ENCODE results near the gene GABRA4. TPM values are rescaled to one million over a fixed set of nuclear protein-coding genes. Genes with fewer than 3 reads are reported as not detected.

The GABRA4 gene
- total RNA-seq, 1 experiment from 2014 or later = not detected

DNA sequence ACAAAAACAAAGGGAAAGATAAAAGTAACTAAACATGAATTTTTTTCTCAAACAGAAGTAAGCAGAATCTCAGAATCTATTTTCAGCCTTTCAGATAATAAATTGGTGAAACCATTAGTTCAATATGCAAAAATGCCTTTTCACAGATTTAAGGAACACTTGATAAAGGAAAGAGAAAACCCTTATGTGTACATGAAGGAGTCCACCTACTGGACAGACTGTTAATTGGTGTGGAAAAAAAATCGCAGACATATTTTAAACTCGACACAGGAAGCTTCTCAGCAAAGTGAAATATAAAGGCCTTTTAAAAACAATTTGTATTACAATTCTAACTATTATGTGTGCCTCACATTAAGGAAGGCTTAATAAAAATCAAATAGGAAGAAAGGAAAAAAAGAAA is 106.7 kb downstream of the GABRA4 start:
- Mint-ChIP-seq H3K9me3 (no peaks in the 10 kb centered on the region), H3K27me3 (ENCODE audit: low read depth) (no peaks in the 10 kb centered on the region), H3K4me1 (no peaks in the 10 kb centered on the region), H3K27ac (no peak overlapping the region), H3K4me3 (no peak overlapping the region), H3K36me3 (ENCODE audit: insufficient read depth in 1 of 3, low read depth in 3 of 3) (no peaks in the 10 kb centered on the region)
- Histone ChIP-seq H4K8ac (replicated peaks; ENCODE audit: insufficient read length, low read depth, low read length) (no peak overlapping the region), H2AK5ac (ENCODE audit: insufficient read length, low read length) (no peak overlapping the region), H3K4me2 (ENCODE audit: insufficient read depth, insufficient read length, low read length) (no peak overlapping the region), H2BK12ac (ENCODE audit: insufficient read length, low read depth, low read length) (no peak overlapping the region), H3K23me2 (ENCODE audit: insufficient read length, low read depth, low read length, poor library complexity, severe bottlenecking) (no peaks in the 10 kb centered on the region), H3K56ac (ENCODE audit: insufficient read length, low read depth, low read length) (no peak overlapping the region), H3K4me1 (ENCODE audit: insufficient read depth, low read length) (no peaks in the 10 kb centered on the region), H4K5ac (ENCODE audit: insufficient read length, low read depth, low read length) (no peak overlapping the region), H3K4ac (ENCODE audit: low read depth, low read length) (no peak overlapping the region), H3K23ac (ENCODE audit: insufficient read length, low read depth, low read length) (no peak overlapping the region), H2AFZ (ENCODE audit: low read length) (no peak overlapping the region), H2BK15ac (ENCODE audit: low read depth, low read length) (no peak overlapping the region), H3K79me2 (ENCODE audit: insufficient read depth, low read length) (no peaks in the 10 kb centered on the region), H3K79me1 (ENCODE audit: insufficient read depth, low read depth, low read length, poor library complexity, severe bottlenecking) (no peaks in the 10 kb centered on the region), H2BK5ac (ENCODE audit: insufficient read length, low read length) (no peak overlapping the region), H4K91ac (ENCODE audit: insufficient read length, low read depth, low read length) (no peak overlapping the region), H2BK20ac (ENCODE audit: low read depth, low read length, poor library complexity, severe bottlenecking) (no peak overlapping the region), H3T11ph (ENCODE audit: low read length) (no peak overlapping the region), H3K9ac (ENCODE audit: extremely low read depth, insufficient read length, low read length) (no peak overlapping the region), H3K18ac (ENCODE audit: insufficient read length, low read depth, low read length) (no peak overlapping the region), H3K27ac (ENCODE audit: insufficient read length, low read depth, low read length) (no peak overlapping the region), H3K9me3 (ENCODE audit: control insufficient read depth, low read depth, low read length) (no peaks in the 10 kb centered on the region), H3K14ac (ENCODE audit: insufficient read depth, low read length) (no peak overlapping the region), H4K20me1 (ENCODE audit: control insufficient read depth, insufficient read depth, insufficient read length) (no peaks in the 10 kb centered on the region), H2BK120ac (ENCODE audit: low read depth, low read length, poor library complexity, severe bottlenecking) (no peak overlapping the region), H3K27me3 (ENCODE audit: insufficient read depth, low read length) (no peaks in the 10 kb centered on the region)
- TF ChIP-seq, protein P1, sequence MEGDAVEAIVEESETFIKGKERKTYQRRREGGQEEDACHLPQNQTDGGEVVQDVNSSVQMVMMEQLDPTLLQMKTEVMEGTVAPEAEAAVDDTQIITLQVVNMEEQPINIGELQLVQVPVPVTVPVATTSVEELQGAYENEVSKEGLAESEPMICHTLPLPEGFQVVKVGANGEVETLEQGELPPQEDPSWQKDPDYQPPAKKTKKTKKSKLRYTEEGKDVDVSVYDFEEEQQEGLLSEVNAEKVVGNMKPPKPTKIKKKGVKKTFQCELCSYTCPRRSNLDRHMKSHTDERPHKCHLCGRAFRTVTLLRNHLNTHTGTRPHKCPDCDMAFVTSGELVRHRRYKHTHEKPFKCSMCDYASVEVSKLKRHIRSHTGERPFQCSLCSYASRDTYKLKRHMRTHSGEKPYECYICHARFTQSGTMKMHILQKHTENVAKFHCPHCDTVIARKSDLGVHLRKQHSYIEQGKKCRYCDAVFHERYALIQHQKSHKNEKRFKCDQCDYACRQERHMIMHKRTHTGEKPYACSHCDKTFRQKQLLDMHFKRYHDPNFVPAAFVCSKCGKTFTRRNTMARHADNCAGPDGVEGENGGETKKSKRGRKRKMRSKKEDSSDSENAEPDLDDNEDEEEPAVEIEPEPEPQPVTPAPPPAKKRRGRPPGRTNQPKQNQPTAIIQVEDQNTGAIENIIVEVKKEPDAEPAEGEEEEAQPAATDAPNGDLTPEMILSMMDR (conservative IDR thresholded peaks at IDR 0.05) = peak; percentile 32; the same call in 2 of the 3 replicates
- no peak for DNase-seq
- no CpG with 5 or more reads among the region's 2 CpGs for WGBS (ENCODE audit: extremely low coverage, insufficient read length, low lambda C conversion rate)
